GM12878 (cell line): ENCODE results near the gene FGF12. TPM values are rescaled to one million over a fixed set of nuclear protein-coding genes. Genes with fewer than 3 reads are reported as not detected.

Experiments used
- ATAC-seq: fragments of 200-7000 bp; cut with Tn5 transposase; 3 replicates; pipeline ENCODE4 v1.9.1; 2020; ENCODE audit warnings: mild to moderate bottlenecking, moderate library complexity
- BruUV-seq: library from RNA; stranded (reverse); fragments of 400-500 nt; replicated peaks from 2 replicates; lab custom pipeline; 2021; lab: Mats Ljungman, UMichigan
- CTCF ChIA-PET: fragments of 300-600 bp; sonication (Branson Sonifier 250); formaldehyde crosslinking; extraction: SDS; loops from one replicate; lab custom pipeline; 2021; ENCODE audit warnings: inconsistent platforms; lab: Yijun Ruan, JAX
- POLR2A ChIA-PET: fragments of 350-600 bp; formaldehyde crosslinking; extraction: SDS; loops from one replicate; lab custom pipeline; 2021; ENCODE audit warnings: inconsistent platforms; lab: Charles Lee
- RAD21 ChIA-PET: fragments of 300-600 bp; sonication (Branson Sonifier 250); formaldehyde crosslinking; loops from one replicate; lab custom pipeline; 2023; ENCODE audit warnings: antibody characterized with exemption; ENCODE audit not compliant: unreplicated experiment; lab: Charles Lee
- SMC1A ChIA-PET: fragments of 300-600 bp; sonication (Branson Sonifier 250); formaldehyde crosslinking; loops from one replicate; lab custom pipeline; 2023; ENCODE audit not compliant: unreplicated experiment, uncharacterized antibody; lab: Charles Lee
- DNase-seq: peaks from one replicate; pipeline ENCODE4 v3.0.0-alpha.2; 2011; ENCODE audit warnings: low read depth, low spot score
- FAIRE-seq: peaks from 3 replicates; lab custom pipeline; 2011; peaks lifted over from hg19 to GRCh38; lab: Jason Lieb, UNC
- H2AFZ ChIP-seq: 2 replicates; pipeline ENCODE4 v1.6.0; 2011; ENCODE audit warnings: low read depth, low read length, control low read depth; ENCODE audit not compliant: control insufficient read depth
- H3K27ac ChIP-seq: 2 replicates; pipeline ENCODE4 v1.5.1; 2011; ENCODE audit warnings: control low read depth; ENCODE audit not compliant: control insufficient read depth, insufficient read depth
- H3K27me3 ChIP-seq, 2 experiments: replicated peaks in 1 of 2; 2 replicates each; pipeline versions ENCODE4 v1.6.0 to v1.6.1; 2011; ENCODE audit warnings: low read length in 1 of 2; ENCODE audit not compliant: control insufficient read depth in 2 of 2, insufficient read depth in 2 of 2
- H3K36me3 ChIP-seq, 2 experiments: 2 replicates each; pipeline ENCODE4 v1.5.1; 2011; ENCODE audit warnings: low read length in 1 of 2; ENCODE audit not compliant: control insufficient read depth in 2 of 2, insufficient read depth in 2 of 2
- H3K4me1 ChIP-seq: 2 replicates; pipeline ENCODE4 v1.6.1; 2011; ENCODE audit warnings: mild to moderate bottlenecking, low read length, moderate library complexity, mixed read lengths; ENCODE audit not compliant: control insufficient read depth, insufficient read depth
- H3K4me2 ChIP-seq: 2 replicates; pipeline ENCODE4 v1.6.0; 2011; ENCODE audit warnings: control low read depth; ENCODE audit not compliant: control insufficient read depth, insufficient read depth
- H3K4me3 ChIP-seq: fragments of 200-600 bp; sonication (generic); 2 replicates; pipeline ENCODE4 v1.5.1; 2016
- H3K79me2 ChIP-seq: 2 replicates; pipeline ENCODE4 v1.6.0; 2011; ENCODE audit warnings: low read length; ENCODE audit not compliant: control insufficient read depth, insufficient read depth
- H3K9ac ChIP-seq: 2 replicates; pipeline ENCODE4 v1.8.0; 2011; ENCODE audit warnings: low read length, control low read depth, mixed read lengths; ENCODE audit not compliant: control insufficient read depth, insufficient read depth
- H3K9me3 ChIP-seq: replicated peaks from 3 replicates; pipeline ENCODE4 v1.5.1; 2011; ENCODE audit warnings: mild to moderate bottlenecking, low read length; ENCODE audit not compliant: control insufficient read depth, insufficient read depth
- H4K20me1 ChIP-seq: 2 replicates; pipeline ENCODE4 v1.6.0; 2011; ENCODE audit not compliant: control insufficient read depth, insufficient read depth
- BCL3 ChIP-seq: IDR thresholded peaks from 2 replicates; pipeline ENCODE4 v1.6.1; 2011; ENCODE audit warnings: borderline replicate concordance, low read depth, mild to moderate bottlenecking, moderate library complexity, low read length; ENCODE audit not compliant: insufficient read depth, poor library complexity, severe bottlenecking
- CEBPB ChIP-seq, 2 experiments: fragments of 150-350 bp in 1 of 2; IDR thresholded peaks; 2 replicates each; pipeline ENCODE4 v1.6.1; 2012 to 2014; ENCODE audit warnings: low read depth in 2 of 2, low read length in 2 of 2, borderline replicate concordance in 1 of 2, inconsistent platforms in 1 of 2
- ELK1 ChIP-seq: IDR thresholded peaks from 2 replicates; pipeline ENCODE4 v1.6.1; 2012; ENCODE audit warnings: low read depth, low read length, improper control_type of control experiment
- GABPA ChIP-seq: IDR thresholded peaks from 2 replicates; pipeline ENCODE4 v1.6.1; 2014; ENCODE audit warnings: antibody characterized with exemption, low read depth, mild to moderate bottlenecking, inconsistent platforms
- KAT2A ChIP-seq: conservative IDR thresholded peaks from 2 replicates; pipeline ENCODE4 v1.6.1; 2011; ENCODE audit warnings: low read depth, low read length; ENCODE audit not compliant: control insufficient read depth
- KDM1A ChIP-seq: fragments of 200-600 bp; sonication (generic); IDR thresholded peaks from 2 replicates; pipeline ENCODE4 v1.6.1; 2016; ENCODE audit warnings: borderline replicate concordance
- NBN ChIP-seq: fragments of 450-650 bp; IDR thresholded peaks from 2 replicates; pipeline ENCODE4 v1.6.1; 2016
- NFIC ChIP-seq: IDR thresholded peaks from 2 replicates; pipeline ENCODE4 v1.6.1; 2012; ENCODE audit warnings: low read depth, mild to moderate bottlenecking, inconsistent platforms, low read length, moderate library complexity
- RCOR1 ChIP-seq: conservative IDR thresholded peaks from 2 replicates; pipeline ENCODE4 v1.6.1; 2012; ENCODE audit warnings: low read depth, low read length, improper control_type of control experiment
- SMC3 ChIP-seq: IDR thresholded peaks from 2 replicates; pipeline ENCODE4 v1.6.1; 2011; ENCODE audit warnings: low read length, improper control_type of control experiment, borderline replicate concordance
- SP1 ChIP-seq: IDR thresholded peaks from one replicate; pipeline ENCODE4 v1.6.1; 2011; ENCODE audit warnings: low read depth, low read length
- SREBF1 ChIP-seq: IDR thresholded peaks from 2 replicates; pipeline ENCODE4 v1.6.1; 2012; ENCODE audit warnings: mild to moderate bottlenecking, low read length
- STAT3 ChIP-seq: IDR thresholded peaks from 2 replicates; pipeline ENCODE4 v1.6.1; 2011; ENCODE audit warnings: low read depth, low read length, improper control_type of control experiment
- WRNIP1 ChIP-seq: IDR thresholded peaks from 2 replicates; pipeline ENCODE4 v1.6.1; 2011; ENCODE audit warnings: low read depth, low read length, improper control_type of control experiment, borderline replicate concordance
- ZNF592 ChIP-seq: fragments of 450-650 bp; IDR thresholded peaks from 2 replicates; pipeline ENCODE4 v1.6.1; 2017; ENCODE audit warnings: mild to moderate bottlenecking, moderate library complexity
- WGBS: methylation state at CpG from one replicate; pipeline ENCODE4 v1.1.6; 2016; ENCODE audit warnings: low lambda C conversion rate; ENCODE audit not compliant: insufficient replicate concordance, insufficient coverage; ENCODE audit errors: missing lambda C conversion rate; 5-methylcytosine and 5-hydroxymethylcytosine counted together
- in situ Hi-C: fragments of 300-500 bp; cut with MboI; formaldehyde crosslinking; loops from 9 replicates; pipeline ENCODE4 v1.14.3; 2018; ENCODE audit warnings: mixed read lengths
- intact Hi-C: fragments of 100-400 bp; cut with micrococcal nuclease; formaldehyde crosslinking; loops from one replicate; pipeline ENCODE4 v1.14.2; 2022; ENCODE audit not compliant: unreplicated experiment
- polyA plus RNA-seq, 11 experiments: library from polyadenylated mRNA; depleted of rRNA in 4 of 11; unstranded in 6 of 11; stranded (reverse) in 5 of 11; fragments of >200 nt; fragmentation: Nextera tagmentation in 4 of 11; fragmentation: Illumina TruSeq in 1 of 11; extraction: Ambion mirVana in 4 of 11; extraction: Trizol in 1 of 11; gene quantifications; 1 replicate in 1 of 11; 2 replicates in 10 of 11; pipeline versions ENCODE4 v1.2.1 to v1.2.3, GENCODE V29; 2011 to 2016; ENCODE audit warnings: inconsistent platforms in 2 of 11, missing spikeins in 2 of 11, low read depth in 1 of 11
- total RNA-seq, 4 experiments: library from RNA; depleted of rRNA in 3 of 4; stranded (reverse); fragments of >200 nt in 3 of 4; fragmentation: Illumina TruSeq in 1 of 4; extraction: Trizol in 1 of 4; gene quantifications; 2 replicates each; pipeline versions ENCODE4 v1.2.1 to v1.2.3, GENCODE V29; 2013 to 2021

FGF12 gene
- total and polyA plus RNA-seq, 10 of the 15 experiments (the other 5 are each of a cell fraction or from before 2014, with no cell fraction given): 0.03 to 0.43 (median 0.13) TPM; not detected in 7

- in situ Hi-C loops: loop anchor here (25.0 kb wide), 1 partner anchor 248 kb away; no protein-coding TSS in a partner anchor
- ChIA-PET POLR2A (no interaction called here), SMC1A (interaction anchor here (1.5 to 2.4 kb wide), 2 partner anchors 9 to 12 kb away, joined by 7 to 16 read pairs; no protein-coding TSS in a partner anchor), RAD21 (interaction anchor here (0.7 to 1.2 kb wide), 2 partner anchors 9 to 12 kb away, joined by 3 read pairs; no protein-coding TSS in a partner anchor), CTCF (interaction anchor here (1.3 to 4.3 kb wide), 3 partner anchors 9 to 14 kb away, joined by 4 to 37 read pairs (median 7); no protein-coding TSS in a partner anchor)
- intact Hi-C loops: no loop called here
- no peak overlapping the region for H3K27ac ChIP-seq
- H3K4me3 ChIP-seq: no peak overlapping the region
- no peaks in the 10 kb centered on the region for H3K79me2 ChIP-seq
- ATAC-seq (no peak), DNase-seq (no peak), FAIRE-seq (no peak)
- WGBS: 20% methylated on average over 3 of the region's 3 CpGs
- H4K20me1 ChIP-seq: no peaks in the 10 kb centered on the region
- H3K27me3 ChIP-seq: no peaks in the 10 kb centered on the region; a peak in 1 of 4 replicates
- no peaks in the 10 kb centered on the region for H3K9me3 ChIP-seq
- no peaks in the 10 kb centered on the region for H3K4me1 ChIP-seq
- H3K36me3 ChIP-seq: no peaks in the 10 kb centered on the region
- no peak overlapping the region for H3K4me2 ChIP-seq
- no TSS peak for BruUV-seq
- H2AFZ ChIP-seq: no peak overlapping the region
- H3K9ac ChIP-seq: no peak overlapping the region
- TF ChIP-seq KAT2A: no peak
- no peak for TF ChIP-seq SREBF1
- no peak for TF ChIP-seq NFIC
- no peak for TF ChIP-seq KDM1A
- TF ChIP-seq GABPA: no peak
- no peak for TF ChIP-seq BCL3
- TF ChIP-seq WRNIP1: no peak
- TF ChIP-seq STAT3: no peak
- TF ChIP-seq RCOR1: no peak
- TF ChIP-seq NBN: no peak
- no peak for TF ChIP-seq ELK1
- no peak for TF ChIP-seq CEBPB (IDR thresholded peaks at IDR 0.05; ENCODE audit: borderline replicate concordance in 1 of 2, low read depth in 2 of 2, low read length in 2 of 2)
- TF ChIP-seq SP1: no peak
- TF ChIP-seq SMC3: no peak
- TF ChIP-seq ZNF592: no peak
Observed at GRCh38 chr3:192435241-192435640, 292.1 kb downstream of the FGF12 start.
